ENCODE data around the gene FANCD2OS. TPM values are rescaled to one million over a fixed set of nuclear protein-coding genes. Genes with fewer than 3 reads are reported as not detected.
A peak's percentile ranks its signal among the peaks of the same experiment; 100 is the strongest.

Gene FANCD2OS
- total RNA-seq, 1 donor from 2014 or later = not detected

GRCh38 chr3:10119376-10119775 lies 11.3 kb upstream of the FANCD2OS start:
- H3K4me1 ChIP-seq = peaks cover 33% of the 10 kb centered on the region
- no peaks in the 10 kb centered on the region for H3K27me3 ChIP-seq
- H3K27ac ChIP-seq = no peak overlapping the region
- no peak overlapping the region for H3K4me3 ChIP-seq
- intact Hi-C loops (cut with DNase I) = loop anchor here (10.0 kb wide), 1 partner anchor 95 kb away; the partner anchor contains the start of gene FANCD2
- DNase-seq (ENCODE audit: extremely low spot score in 2 of 2) = no peak
- H3K9me3 ChIP-seq = no peaks in the 10 kb centered on the region
- no peaks in the 10 kb centered on the region for H3K36me3 ChIP-seq
- TF ChIP-seq POLR2AphosphoS5 (IDR thresholded peaks at IDR 0.05; ENCODE audit: insufficient read depth in 1 of 2, low read depth in 1 of 2) = no peak
- TF ChIP-seq, protein P1, sequence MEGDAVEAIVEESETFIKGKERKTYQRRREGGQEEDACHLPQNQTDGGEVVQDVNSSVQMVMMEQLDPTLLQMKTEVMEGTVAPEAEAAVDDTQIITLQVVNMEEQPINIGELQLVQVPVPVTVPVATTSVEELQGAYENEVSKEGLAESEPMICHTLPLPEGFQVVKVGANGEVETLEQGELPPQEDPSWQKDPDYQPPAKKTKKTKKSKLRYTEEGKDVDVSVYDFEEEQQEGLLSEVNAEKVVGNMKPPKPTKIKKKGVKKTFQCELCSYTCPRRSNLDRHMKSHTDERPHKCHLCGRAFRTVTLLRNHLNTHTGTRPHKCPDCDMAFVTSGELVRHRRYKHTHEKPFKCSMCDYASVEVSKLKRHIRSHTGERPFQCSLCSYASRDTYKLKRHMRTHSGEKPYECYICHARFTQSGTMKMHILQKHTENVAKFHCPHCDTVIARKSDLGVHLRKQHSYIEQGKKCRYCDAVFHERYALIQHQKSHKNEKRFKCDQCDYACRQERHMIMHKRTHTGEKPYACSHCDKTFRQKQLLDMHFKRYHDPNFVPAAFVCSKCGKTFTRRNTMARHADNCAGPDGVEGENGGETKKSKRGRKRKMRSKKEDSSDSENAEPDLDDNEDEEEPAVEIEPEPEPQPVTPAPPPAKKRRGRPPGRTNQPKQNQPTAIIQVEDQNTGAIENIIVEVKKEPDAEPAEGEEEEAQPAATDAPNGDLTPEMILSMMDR (IDR thresholded peaks at IDR 0.05) = no peak
- no peak for TF ChIP-seq POLR2A (IDR thresholded peaks at IDR 0.05)

GRCh38 chr3:10116928-10117327 lies 8.9 kb upstream of the FANCD2OS start:
- H3K36me3 ChIP-seq = no peaks in the 10 kb centered on the region
- peaks cover 33% of the 10 kb centered on the region for H3K4me1 ChIP-seq
- intact Hi-C loops (cut with DNase I) = loop anchor here (1.0 to 10.0 kb wide), 2 partner anchors 9 to 92 kb away; partner anchors contain the start of gene FANCD2
- H3K9me3 ChIP-seq = no peaks in the 10 kb centered on the region
- TF ChIP-seq, protein P1 (IDR thresholded peaks at IDR 0.05) = no peak
- TF ChIP-seq POLR2AphosphoS5 (IDR thresholded peaks at IDR 0.05; ENCODE audit: insufficient read depth in 1 of 2, low read depth in 1 of 2) (no peak), POLR2A (IDR thresholded peaks at IDR 0.05) (no peak)
- H3K27me3 ChIP-seq = no peaks in the 10 kb centered on the region
- no peak overlapping the region for H3K27ac ChIP-seq
- peak overlapping the region in 1 of 2 donors; percentile 94 for H3K4me3 ChIP-seq
- DNase-seq (ENCODE audit: extremely low spot score in 2 of 2) = no peak

DNA sequence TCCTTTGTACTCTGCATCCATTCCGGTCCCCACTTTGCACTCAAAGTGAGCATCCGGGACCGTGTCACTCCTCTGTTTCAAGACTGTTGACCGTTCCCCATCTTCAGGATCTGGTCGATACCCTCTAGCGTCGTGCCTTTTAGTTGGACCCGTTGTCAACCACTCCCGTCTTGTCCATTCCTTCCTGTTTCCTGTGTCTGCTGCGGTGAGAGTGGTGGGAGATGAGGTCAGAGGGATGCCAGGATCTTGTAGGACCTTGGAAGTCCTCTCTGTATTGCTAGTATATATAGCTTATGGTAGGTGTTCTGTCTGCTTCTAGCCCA lies 8.0 kb upstream of the FANCD2OS start:
- TF ChIP-seq, protein P1 (IDR thresholded peaks at IDR 0.05) = no peak
- TF ChIP-seq POLR2A (IDR thresholded peaks at IDR 0.05) = no peak
- TF ChIP-seq POLR2AphosphoS5 (IDR thresholded peaks at IDR 0.05; ENCODE audit: insufficient read depth in 1 of 2, low read depth in 1 of 2) = no peak
- no peak for DNase-seq (ENCODE audit: extremely low spot score in 2 of 2)
- Histone ChIP-seq H3K27me3 (no peaks in the 10 kb centered on the region), H3K4me1 (peaks cover 33% of the 10 kb centered on the region), H3K4me3 (peak overlapping the region; percentile 76 to 94), H3K36me3 (no peaks in the 10 kb centered on the region), H3K9me3 (no peaks in the 10 kb centered on the region), H3K27ac (peak overlapping the region; percentile 80)
- intact Hi-C loops (cut with DNase I) = loop anchor here (10.0 kb wide), 1 partner anchor 91 kb away; the partner anchor contains the start of gene FANCD2

GRCh38 chr3:10115326-10116137 lies 7.5 kb upstream of the FANCD2OS start, which contains the start of gene BRK1:
Gene BRK1 (plus strand): TSS chr3:10115675. CDS start chr3:10115702, 27 bp downstream.
- peak within 1 kb of the TSS; percentile 80 for H3K27ac ChIP-seq
- peak within 1 kb of the TSS; percentile 76 to 94 for H3K4me3 ChIP-seq
- H3K4me1 ChIP-seq = peaks cover 33% of the 10 kb centered on the region
- H3K36me3 ChIP-seq = no peaks in the 10 kb centered on the region
- intact Hi-C loops (cut with DNase I) = loop anchor here (10.0 kb wide), 1 partner anchor 91 kb away; the partner anchor contains the start of gene FANCD2
- no peaks in the 10 kb centered on the region for H3K9me3 ChIP-seq
- H3K27me3 ChIP-seq = no peaks in the 10 kb centered on the region
- peak in 1 of 2 donors; percentile 95 for DNase-seq (ENCODE audit: extremely low spot score in 2 of 2)
- TF ChIP-seq, protein P1 (IDR thresholded peaks at IDR 0.05) = no peak
- TF ChIP-seq POLR2A (IDR thresholded peaks at IDR 0.05) (peak in 1 of 2 donors; percentile 55), POLR2AphosphoS5 (IDR thresholded peaks at IDR 0.05; ENCODE audit: insufficient read depth in 1 of 2, low read depth in 1 of 2) (peak; percentile 95 to 97)

GRCh38 chr3:10106919-10107318 lies 1.1 kb downstream of the FANCD2OS start:
- no peaks in the 10 kb centered on the region for H3K36me3 ChIP-seq
- TF ChIP-seq POLR2AphosphoS5 (IDR thresholded peaks at IDR 0.05; ENCODE audit: insufficient read depth in 1 of 2, low read depth in 1 of 2) (no peak), POLR2A (IDR thresholded peaks at IDR 0.05) (no peak)
- TF ChIP-seq, protein P1 (IDR thresholded peaks at IDR 0.05) = no peak
- no peaks in the 10 kb centered on the region for H3K27me3 ChIP-seq
- DNase-seq (ENCODE audit: extremely low spot score in 2 of 2) = no peak
- no peak overlapping the region for H3K4me3 ChIP-seq
- H3K27ac ChIP-seq = no peak overlapping the region
- no peaks in the 10 kb centered on the region for H3K4me1 ChIP-seq
- H3K9me3 ChIP-seq = no peaks in the 10 kb centered on the region
- intact Hi-C loops (cut with DNase I) = no loop called here

Data from vagina (tissue), 2 donors.